GM18907 (cell line): ENCODE data around the gene LRRK2.

Source experiments
- ATAC-seq: cut with Tn5 transposase; IDR thresholded peaks from one replicate; pipeline ENCODE4 v1.9.1; 2021; ENCODE audit warnings: mild to moderate bottlenecking, moderate library complexity; ENCODE audit not compliant: unreplicated experiment

Gene LRRK2

GRCh38 chr12:40224439-40225291 is at the start of gene LRRK2:
TSS of gene LRRK2 (plus strand) at chr12:40224997. CDS start at chr12:40225132, 135 bp downstream.
- ATAC-seq = peak; percentile 63

GRCh38 chr12:40175045-40175444 is 49.8 kb upstream of the LRRK2 start:
- no peak for ATAC-seq

GRCh38 chr12:40175489-40175888 is 49.3 kb upstream of the LRRK2 start:
- ATAC-seq = no peak

- ATAC-seq = no peak
Observed at GRCh38 chr12:40178701-40179100, 46.1 kb upstream of the LRRK2 start.

GRCh38 chr12:40181490-40181889 is 43.3 kb upstream of the LRRK2 start:
- ATAC-seq = no peak

GRCh38 chr12:40183715-40184114 is 41.1 kb upstream of the LRRK2 start:
- no peak for ATAC-seq

GRCh38 chr12:40184493-40185302 is 40.1 kb upstream of the LRRK2 start:
- ATAC-seq = no peak

- ATAC-seq = no peak
Observed at GRCh38 chr12:40185303-40185693, 39.5 kb upstream of the LRRK2 start.

- ATAC-seq = no peak
Observed at GRCh38 chr12:40188558-40189320, 36.1 kb upstream of the LRRK2 start.

- peak; percentile 98 for ATAC-seq
Observed at GRCh38 chr12:40192704-40193255, 32.0 kb upstream of the LRRK2 start.

- ATAC-seq = no peak
Observed at GRCh38 chr12:40194846-40195245, 30.0 kb upstream of the LRRK2 start.

- ATAC-seq = no peak
Observed at GRCh38 chr12:40197590-40197989, 27.2 kb upstream of the LRRK2 start.

GRCh38 chr12:40198601-40199000 is 26.2 kb upstream of the LRRK2 start:
- no peak for ATAC-seq

GRCh38 chr12:40202095-40203059 is 22.4 kb upstream of the LRRK2 start:
- no peak for ATAC-seq

GRCh38 chr12:40203060-40203430 is 21.8 kb upstream of the LRRK2 start:
- no peak for ATAC-seq

- ATAC-seq = no peak
Observed at GRCh38 chr12:40204337-40204736, 20.5 kb upstream of the LRRK2 start.

- no peak for ATAC-seq
Observed at GRCh38 chr12:40207551-40207950, 17.2 kb upstream of the LRRK2 start.

GRCh38 chr12:40208707-40209446 is 15.9 kb upstream of the LRRK2 start:
- ATAC-seq = peak; percentile 94

GRCh38 chr12:40209886-40210285 is 14.9 kb upstream of the LRRK2 start:
- no peak for ATAC-seq
